Measurements from ENCODE around the gene SUPT16H. TPM values are rescaled to one million over a fixed set of nuclear protein-coding genes. Genes with fewer than 3 reads are reported as not detected.

Gene SUPT16H
- total and polyA plus RNA-seq, 10 of the 15 experiments (the other 5 are each of a cell fraction or from before 2014, with no cell fraction given): 90.7 to 201 (median 121) TPM

GRCh38 chr14:21356511-21356910 is 27.3 kb downstream of the SUPT16H start (continued):
- TF ChIP-seq IKZF1 (conservative IDR thresholded peaks at IDR 0.05): no peak
- no peak for TF ChIP-seq NR2C2 (IDR thresholded peaks at IDR 0.05; ENCODE audit: borderline replicate concordance, control insufficient read depth, insufficient read length, low read depth)
- no peak for TF ChIP-seq BACH1 (IDR thresholded peaks at IDR 0.05; ENCODE audit: borderline replicate concordance)

GRCh38 chr14:21352587-21352986 is 31.2 kb downstream of the SUPT16H start:
- Histone ChIP-seq H3K4me3 (no peak overlapping the region), H3K79me2 (ENCODE audit: control insufficient read depth, insufficient read depth, low read length) (no peaks in the 10 kb centered on the region), H4K20me1 (ENCODE audit: control insufficient read depth, insufficient read depth) (no peaks in the 10 kb centered on the region), H3K27me3 (replicated peaks in 1 of 2; ENCODE audit: control insufficient read depth in 2 of 2, insufficient read depth in 2 of 2, low read length in 1 of 2) (no peaks in the 10 kb centered on the region), H3K4me2 (ENCODE audit: control insufficient read depth, insufficient read depth) (no peak overlapping the region), H3K27ac (ENCODE audit: control insufficient read depth, insufficient read depth) (no peak overlapping the region), H3K36me3 (ENCODE audit: control insufficient read depth in 2 of 2, insufficient read depth in 2 of 2, low read length in 1 of 2) (peaks cover 9 to 29% of the 10 kb centered on the region in 2 experiments), H2AFZ (ENCODE audit: control insufficient read depth, low read depth, low read length) (0 out of 2 replicates have a peak overlapping the region, but pooled peaks have one; percentile 16), H3K9me3 (replicated peaks; ENCODE audit: control insufficient read depth, insufficient read depth, low read length) (no peaks in the 10 kb centered on the region), H3K9ac (ENCODE audit: control insufficient read depth, insufficient read depth, low read length) (no peak overlapping the region), H3K4me1 (ENCODE audit: control insufficient read depth, insufficient read depth, low read length) (peaks cover 3% of the 10 kb centered on the region; the same call in 1 of the 2 replicates)
- no TSS peak for BruUV-seq (replicated peaks)
- intact Hi-C loops (cut with micrococcal nuclease; ENCODE audit: unreplicated experiment): no loop called here
- peak; percentile 84 for ATAC-seq
- in situ Hi-C loops (cut with MboI): no loop called here
- WGBS (ENCODE audit: insufficient coverage, insufficient replicate concordance, low lambda C conversion rate, missing lambda C conversion rate): 81% methylated on average over 9 of the region's 9 CpGs
- ChIA-PET POLR2A (no interaction called here), CTCF (interaction anchor here (0.8 to 1.5 kb wide), 2 partner anchors 10 to 30 kb away, joined by 3 to 4 read pairs; no protein-coding TSS in a partner anchor), RAD21 (ENCODE audit: unreplicated experiment) (interaction anchor here (0.6 kb wide), 1 partner anchor 88 kb away, joined by 3 read pairs; no protein-coding TSS in a partner anchor), SMC1A (ENCODE audit: uncharacterized antibody, unreplicated experiment) (interaction anchor here (0.6 to 1.0 kb wide), 4 partner anchors 42 to 165 kb away, joined by 3 to 5 read pairs (median 3); no protein-coding TSS in a partner anchor)
- peak; percentile 35 for FAIRE-seq
- DNase-seq (ENCODE audit: low read depth, low spot score): no peak
- TF ChIP-seq ZNF384 (IDR thresholded peaks at IDR 0.05; ENCODE audit: borderline replicate concordance, low read depth, low read length) (no peak), EP300 (IDR thresholded peaks at IDR 0.05; ENCODE audit: borderline replicate concordance in 1 of 2, control insufficient read depth in 1 of 2, low read depth in 2 of 2, low read length in 2 of 2) (no peak), BACH1 (IDR thresholded peaks at IDR 0.05; ENCODE audit: borderline replicate concordance) (no peak), ESRRA (IDR thresholded peaks at IDR 0.05; ENCODE audit: low read length) (no peak), NRF1 (conservative IDR thresholded peaks at IDR 0.05; ENCODE audit: low read depth, low read length) (no peak), CEBPB (IDR thresholded peaks at IDR 0.05; ENCODE audit: borderline replicate concordance in 1 of 2, low read depth in 2 of 2, low read length in 2 of 2) (no peak), CBX5 (IDR thresholded peaks at IDR 0.05; ENCODE audit: low read depth) (no peak), RAD21 (IDR thresholded peaks at IDR 0.05; ENCODE audit: insufficient read depth, low read depth, low read length) (no peak), POLR2AphosphoS5 (IDR thresholded peaks at IDR 0.05; ENCODE audit: low read length) (no peak), ZBTB33 (IDR thresholded peaks at IDR 0.05) (0 out of 2 replicates have a peak, but pooled peaks have one; percentile 60), CBFB (IDR thresholded peaks at IDR 0.05; ENCODE audit: low read depth) (no peak), SMARCA5 (IDR thresholded peaks at IDR 0.05) (no peak), WRNIP1 (IDR thresholded peaks at IDR 0.05; ENCODE audit: borderline replicate concordance, low read depth, low read length) (no peak), ATF2 (IDR thresholded peaks at IDR 0.05; ENCODE audit: low read length) (no peak), GATAD2B (conservative IDR thresholded peaks at IDR 0.05; ENCODE audit: low read depth) (no peak), SIN3A (IDR thresholded peaks at IDR 0.05; ENCODE audit: low read depth, low read length) (no peak), GABPA (IDR thresholded peaks at IDR 0.05; ENCODE audit: low read depth) (peak; percentile 32; the same call in 1 of the 2 replicates), CHD2 (IDR thresholded peaks at IDR 0.05; ENCODE audit: borderline replicate concordance, low read depth, low read length) (no peak), HCFC1 (IDR thresholded peaks at IDR 0.05; ENCODE audit: low read length) (no peak), FOS (IDR thresholded peaks at IDR 0.05; ENCODE audit: borderline replicate concordance, extremely low read depth, insufficient read length) (no peak)
